ENCODE data around the gene COL27A1. TPM values are rescaled to one million over a fixed set of nuclear protein-coding genes. Genes with fewer than 3 reads are reported as not detected.

Gene COL27A1
- total and polyA plus RNA-seq, 9 of the 15 experiments (the other 6 are each of a cell fraction or from before 2014, with no cell fraction given), result 0.07 TPM; not detected in 8

DNA sequence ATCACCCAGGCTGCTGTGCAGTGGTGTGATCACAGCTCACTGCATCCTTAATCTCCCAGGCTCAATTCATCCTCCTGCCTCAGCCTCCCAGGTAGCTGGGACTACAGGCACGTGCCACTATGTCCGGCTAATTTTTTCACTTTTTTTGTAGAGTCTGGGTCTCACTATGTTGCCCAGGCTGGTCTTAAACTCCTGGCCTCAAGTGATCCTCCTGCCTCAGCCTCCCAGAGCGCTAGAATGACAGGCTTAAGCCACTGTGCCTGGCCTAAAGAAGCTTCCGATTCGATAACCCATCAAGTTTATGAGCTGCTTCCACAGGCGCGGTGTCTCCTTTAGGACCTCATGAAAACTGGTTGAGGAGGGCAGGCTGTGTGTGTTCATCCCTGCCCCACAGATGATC is 16.2 kb downstream of the COL27A1 start:
- ATAC-seq (no peak), FAIRE-seq (no peak), DNase-seq (ENCODE audit: extremely low read depth in 1 of 4, low spot score in 3 of 4) (no peak)
- Histone ChIP-seq H3K79me2 (ENCODE audit: control insufficient read depth, insufficient read depth, low read length) (no peaks in the 10 kb centered on the region), H4K20me1 (replicated peaks; ENCODE audit: control insufficient read depth, insufficient read depth, low read length) (peaks cover 10% of the 10 kb centered on the region; the same call in 1 of the 2 replicates), H3K4me3 (no peak overlapping the region), H3K9me1 (ENCODE audit: control insufficient read depth, insufficient read depth, low read length) (no peaks in the 10 kb centered on the region), H3K27ac (ENCODE audit: extremely low read depth, low read depth, low read length) (no peak overlapping the region), H3K9ac (ENCODE audit: insufficient read depth in 1 of 2, low read depth in 2 of 2, low read length in 2 of 2) (no peak overlapping the region), H3K4me1 (replicated peaks in 1 of 2; ENCODE audit: control insufficient read depth in 2 of 2, insufficient read depth in 2 of 2, low read length in 2 of 2) (peaks cover 0 to 4% of the 10 kb centered on the region in 2 experiments; a peak in 1 of 5 replicates), H3K9me3 (replicated peaks; ENCODE audit: control insufficient read depth, insufficient read depth, low read depth, low read length) (no peaks in the 10 kb centered on the region), H3K36me3 (ENCODE audit: control insufficient read depth, insufficient read depth, low read length) (no peaks in the 10 kb centered on the region), H3K4me2 (ENCODE audit: insufficient read depth, low read length) (no peak overlapping the region), H3K27me3 (ENCODE audit: control insufficient read depth in 2 of 2, insufficient read depth in 2 of 2, low read length in 2 of 2) (peaks cover 7 to 63% of the 10 kb centered on the region in 2 experiments; a peak in 3 of 5 replicates), H2AFZ (ENCODE audit: low read depth, low read length) (no peak overlapping the region)
- 11% methylated on average over 7 of the region's 7 CpGs for WGBS (ENCODE audit: insufficient coverage, low coverage, missing lambda C conversion rate)
- intact Hi-C loops (cut with micrococcal nuclease) (no loop called here), in situ Hi-C loops (cut with MboI) (no loop called here)
- ChIA-PET CTCF (ENCODE audit: low intra/inter-chr PET ratio) (interaction anchor here (0.6 kb wide), 1 partner anchor 9 kb away, joined by 3 read pairs; no protein-coding TSS in a partner anchor), POLR2A (no interaction called here)
- BruUV-seq (replicated peaks), result no TSS peak
- no peak for TF ChIP-seq SIN3A (IDR thresholded peaks at IDR 0.05; ENCODE audit: borderline replicate concordance in 2 of 2, control insufficient read depth in 1 of 2, low read depth in 2 of 2, low read length in 2 of 2)
- no peak for TF ChIP-seq TCF7 (IDR thresholded peaks at IDR 0.05; ENCODE audit: borderline replicate concordance)
- no peak for TF ChIP-seq FOXM1 (IDR thresholded peaks at IDR 0.05; ENCODE audit: low read depth)
- no peak for TF ChIP-seq FOXM1 (CRISPR knock-in tag; IDR thresholded peaks at IDR 0.05; ENCODE audit: low read depth)
- TF ChIP-seq MTA3 (IDR thresholded peaks at IDR 0.05; ENCODE audit: borderline replicate concordance), result no peak
- TF ChIP-seq NFXL1 (CRISPR knock-in tag; IDR thresholded peaks at IDR 0.05), result no peak
- TF ChIP-seq, protein P1, sequence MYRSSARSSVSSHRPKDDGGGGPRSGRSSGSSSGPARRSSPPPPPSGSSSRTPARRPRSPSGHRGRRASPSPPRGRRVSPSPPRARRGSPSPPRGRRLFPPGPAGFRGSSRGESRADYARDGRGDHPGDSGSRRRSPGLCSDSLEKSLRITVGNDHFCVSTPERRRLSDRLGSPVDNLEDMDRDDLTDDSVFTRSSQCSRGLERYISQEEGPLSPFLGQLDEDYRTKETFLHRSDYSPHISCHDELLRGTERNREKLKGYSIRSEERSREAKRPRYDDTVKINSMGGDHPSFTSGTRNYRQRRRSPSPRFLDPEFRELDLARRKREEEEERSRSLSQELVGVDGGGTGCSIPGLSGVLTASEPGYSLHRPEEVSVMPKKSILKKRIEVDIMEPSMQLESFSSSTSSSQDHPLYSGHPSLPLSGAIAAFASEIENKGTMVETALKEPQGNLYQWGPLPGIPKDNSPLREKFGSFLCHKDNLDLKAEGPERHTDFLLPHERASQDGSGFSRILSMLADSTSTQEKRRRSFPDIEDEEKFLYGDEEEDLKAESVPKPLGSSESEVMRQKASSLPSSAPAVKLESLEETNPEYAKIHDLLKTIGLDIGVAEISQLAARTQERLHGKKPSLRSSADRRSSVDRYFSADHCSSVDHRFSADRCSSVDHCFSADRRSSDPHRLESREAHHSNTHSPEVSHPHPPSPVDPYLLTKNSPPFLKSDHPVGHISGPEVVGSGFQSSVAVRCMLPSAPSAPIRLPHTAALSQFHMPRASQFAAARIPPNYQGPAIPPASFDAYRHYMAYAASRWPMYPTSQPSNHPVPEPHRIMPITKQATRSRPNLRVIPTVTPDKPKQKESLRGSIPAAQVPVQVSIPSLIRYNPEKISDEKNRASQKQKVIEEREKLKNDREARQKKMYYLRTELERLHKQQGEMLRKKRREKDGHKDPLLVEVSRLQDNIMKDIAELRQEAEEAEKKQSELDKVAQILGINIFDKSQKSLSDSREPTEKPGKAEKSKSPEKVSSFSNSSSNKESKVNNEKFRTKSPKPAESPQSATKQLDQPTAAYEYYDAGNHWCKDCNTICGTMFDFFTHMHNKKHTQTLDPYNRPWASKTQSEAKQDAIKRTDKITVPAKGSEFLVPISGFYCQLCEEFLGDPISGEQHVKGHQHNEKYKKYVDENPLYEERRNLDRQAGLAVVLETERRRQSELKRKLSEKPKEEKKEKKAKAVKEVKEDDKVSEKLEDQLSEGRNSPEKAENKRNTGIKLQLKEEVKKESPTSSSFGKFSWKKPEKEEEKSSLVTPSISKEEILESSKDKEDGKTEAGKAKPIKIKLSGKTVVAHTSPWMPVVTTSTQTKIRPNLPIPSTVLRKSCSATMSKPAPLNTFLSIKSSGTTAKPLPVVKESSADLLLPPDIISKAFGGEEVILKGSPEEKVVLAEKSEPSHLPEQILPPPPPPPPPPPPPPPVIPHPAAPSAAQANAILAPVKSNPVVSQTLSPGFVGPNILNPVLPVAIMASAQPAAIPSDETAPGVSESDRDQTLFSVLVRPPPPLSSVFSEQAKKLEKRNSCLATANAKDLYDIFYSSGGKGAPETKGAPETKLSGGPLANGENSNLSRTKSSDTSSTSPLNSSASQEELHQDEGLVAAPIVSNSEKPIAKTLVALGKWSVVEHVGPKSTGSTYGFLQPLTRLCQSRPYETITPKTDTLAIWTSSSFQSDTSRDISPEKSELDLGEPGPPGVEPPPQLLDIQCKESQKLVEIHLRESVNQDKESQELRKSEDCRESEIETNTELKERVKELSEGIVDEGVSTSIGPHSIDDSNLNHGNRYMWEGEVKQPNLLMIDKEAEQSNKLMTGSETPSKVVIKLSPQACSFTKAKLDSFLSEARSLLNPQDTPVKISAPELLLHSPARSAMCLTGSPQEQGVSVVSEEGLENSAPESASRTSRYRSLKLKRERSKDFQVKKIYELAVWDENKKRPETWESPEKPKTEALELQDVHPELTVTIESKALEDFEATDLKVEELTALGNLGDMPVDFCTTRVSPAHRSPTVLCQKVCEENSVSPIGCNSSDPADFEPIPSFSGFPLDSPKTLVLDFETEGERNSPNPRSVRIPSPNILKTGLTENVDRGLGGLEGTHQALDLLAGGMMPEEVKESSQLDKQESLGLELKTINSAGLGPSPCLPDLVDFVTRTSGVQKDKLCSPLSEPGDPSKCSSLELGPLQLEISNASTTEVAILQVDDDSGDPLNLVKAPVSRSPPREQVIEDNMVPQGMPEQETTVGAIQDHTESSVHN (IDR thresholded peaks at IDR 0.05; ENCODE audit: borderline replicate concordance in 1 of 2, low read depth in 1 of 2), result no peak
- TF ChIP-seq, protein P2, sequence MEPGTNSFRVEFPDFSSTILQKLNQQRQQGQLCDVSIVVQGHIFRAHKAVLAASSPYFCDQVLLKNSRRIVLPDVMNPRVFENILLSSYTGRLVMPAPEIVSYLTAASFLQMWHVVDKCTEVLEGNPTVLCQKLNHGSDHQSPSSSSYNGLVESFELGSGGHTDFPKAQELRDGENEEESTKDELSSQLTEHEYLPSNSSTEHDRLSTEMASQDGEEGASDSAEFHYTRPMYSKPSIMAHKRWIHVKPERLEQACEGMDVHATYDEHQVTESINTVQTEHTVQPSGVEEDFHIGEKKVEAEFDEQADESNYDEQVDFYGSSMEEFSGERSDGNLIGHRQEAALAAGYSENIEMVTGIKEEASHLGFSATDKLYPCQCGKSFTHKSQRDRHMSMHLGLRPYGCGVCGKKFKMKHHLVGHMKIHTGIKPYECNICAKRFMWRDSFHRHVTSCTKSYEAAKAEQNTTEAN (CRISPR knock-in tag; IDR thresholded peaks at IDR 0.05), result no peak
- TF ChIP-seq, protein P3, sequence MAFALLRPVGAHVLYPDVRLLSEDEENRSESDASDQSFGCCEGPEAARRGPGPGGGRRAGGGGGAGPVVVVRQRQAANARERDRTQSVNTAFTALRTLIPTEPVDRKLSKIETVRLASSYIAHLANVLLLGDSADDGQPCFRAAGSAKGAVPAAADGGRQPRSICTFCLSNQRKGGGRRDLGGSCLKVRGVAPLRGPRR (CRISPR knock-in tag; IDR thresholded peaks at IDR 0.05), result no peak
- TF ChIP-seq, protein P4, sequence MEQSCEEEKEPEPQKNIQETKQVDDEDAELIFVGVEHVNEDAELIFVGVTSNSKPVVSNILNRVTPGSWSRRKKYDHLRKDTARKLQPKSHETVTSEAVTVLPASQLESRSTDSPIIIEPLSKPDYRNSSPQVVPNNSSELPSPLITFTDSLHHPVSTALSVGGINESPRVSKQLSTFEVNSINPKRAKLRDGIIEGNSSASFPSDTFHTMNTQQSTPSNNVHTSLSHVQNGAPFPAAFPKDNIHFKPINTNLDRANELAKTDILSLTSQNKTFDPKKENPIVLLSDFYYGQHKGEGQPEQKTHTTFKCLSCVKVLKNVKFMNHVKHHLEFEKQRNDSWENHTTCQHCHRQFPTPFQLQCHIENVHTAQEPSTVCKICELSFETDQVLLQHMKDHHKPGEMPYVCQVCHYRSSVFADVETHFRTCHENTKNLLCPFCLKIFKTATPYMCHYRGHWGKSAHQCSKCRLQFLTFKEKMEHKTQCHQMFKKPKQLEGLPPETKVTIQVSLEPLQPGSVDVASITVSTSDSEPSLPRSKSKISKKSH (CRISPR knock-in tag; IDR thresholded peaks at IDR 0.05), result no peak
- TF ChIP-seq ZBTB8A (IDR thresholded peaks at IDR 0.05; ENCODE audit: partially characterized antibody), result no peak

All from K562 (cell line).